GM12878 (cell line): Measurements from ENCODE around the gene R3HDM1. TPM values are rescaled to one million over a fixed set of nuclear protein-coding genes. Genes with fewer than 3 reads are reported as not detected.
"Not testable (repeated sequence)": the region's sequence is repeated elsewhere in the genome, so short reads cannot be mapped to it uniquely, and the experiment has no call there.

Source experiments
- ATAC-seq: fragments of 200-7000 bp; cut with Tn5 transposase; 3 replicates; pipeline ENCODE4 v1.9.1; 2020; ENCODE audit warnings: mild to moderate bottlenecking, moderate library complexity
- BruUV-seq: library from RNA; stranded (reverse); fragments of 400-500 nt; replicated peaks from 2 replicates; lab custom pipeline; 2021; lab: Mats Ljungman, UMichigan
- CTCF ChIA-PET: fragments of 300-600 bp; sonication (Branson Sonifier 250); formaldehyde crosslinking; extraction: SDS; loops from one replicate; lab custom pipeline; 2021; ENCODE audit warnings: inconsistent platforms; lab: Yijun Ruan, JAX
- POLR2A ChIA-PET: fragments of 350-600 bp; formaldehyde crosslinking; extraction: SDS; loops from one replicate; lab custom pipeline; 2021; ENCODE audit warnings: inconsistent platforms; lab: Charles Lee
- RAD21 ChIA-PET: fragments of 300-600 bp; sonication (Branson Sonifier 250); formaldehyde crosslinking; loops from one replicate; lab custom pipeline; 2023; ENCODE audit warnings: antibody characterized with exemption; ENCODE audit not compliant: unreplicated experiment; lab: Charles Lee
- SMC1A ChIA-PET: fragments of 300-600 bp; sonication (Branson Sonifier 250); formaldehyde crosslinking; loops from one replicate; lab custom pipeline; 2023; ENCODE audit not compliant: unreplicated experiment, uncharacterized antibody; lab: Charles Lee
- DNase-seq: peaks from one replicate; pipeline ENCODE4 v3.0.0-alpha.2; 2011; ENCODE audit warnings: low read depth, low spot score
- FAIRE-seq: peaks from 3 replicates; lab custom pipeline; 2011; peaks lifted over from hg19 to GRCh38; lab: Jason Lieb, UNC
- H2AFZ ChIP-seq: 2 replicates; pipeline ENCODE4 v1.6.0; 2011; ENCODE audit warnings: low read depth, low read length, control low read depth; ENCODE audit not compliant: control insufficient read depth
- H3K27ac ChIP-seq: 2 replicates; pipeline ENCODE4 v1.5.1; 2011; ENCODE audit warnings: control low read depth; ENCODE audit not compliant: control insufficient read depth, insufficient read depth
- H3K27me3 ChIP-seq, 2 experiments: replicated peaks in 1 of 2; 2 replicates each; pipeline versions ENCODE4 v1.6.0 to v1.6.1; 2011; ENCODE audit warnings: low read length in 1 of 2; ENCODE audit not compliant: control insufficient read depth in 2 of 2, insufficient read depth in 2 of 2
- H3K36me3 ChIP-seq, 2 experiments: 2 replicates each; pipeline ENCODE4 v1.5.1; 2011; ENCODE audit warnings: low read length in 1 of 2; ENCODE audit not compliant: control insufficient read depth in 2 of 2, insufficient read depth in 2 of 2
- H3K4me1 ChIP-seq: 2 replicates; pipeline ENCODE4 v1.6.1; 2011; ENCODE audit warnings: mild to moderate bottlenecking, low read length, moderate library complexity, mixed read lengths; ENCODE audit not compliant: control insufficient read depth, insufficient read depth
- H3K4me2 ChIP-seq: 2 replicates; pipeline ENCODE4 v1.6.0; 2011; ENCODE audit warnings: control low read depth; ENCODE audit not compliant: control insufficient read depth, insufficient read depth
- H3K4me3 ChIP-seq: fragments of 200-600 bp; sonication (generic); 2 replicates; pipeline ENCODE4 v1.5.1; 2016
- H3K79me2 ChIP-seq: 2 replicates; pipeline ENCODE4 v1.6.0; 2011; ENCODE audit warnings: low read length; ENCODE audit not compliant: control insufficient read depth, insufficient read depth
- H3K9ac ChIP-seq: 2 replicates; pipeline ENCODE4 v1.8.0; 2011; ENCODE audit warnings: low read length, control low read depth, mixed read lengths; ENCODE audit not compliant: control insufficient read depth, insufficient read depth
- H3K9me3 ChIP-seq: replicated peaks from 3 replicates; pipeline ENCODE4 v1.5.1; 2011; ENCODE audit warnings: mild to moderate bottlenecking, low read length; ENCODE audit not compliant: control insufficient read depth, insufficient read depth
- H4K20me1 ChIP-seq: 2 replicates; pipeline ENCODE4 v1.6.0; 2011; ENCODE audit not compliant: control insufficient read depth, insufficient read depth
- MLLT1 ChIP-seq: fragments of 450-650 bp; IDR thresholded peaks from 2 replicates; pipeline ENCODE4 v1.6.1; 2016; ENCODE audit warnings: mild to moderate bottlenecking
- SREBF2 ChIP-seq: IDR thresholded peaks from 2 replicates; pipeline ENCODE4 v1.6.1; 2012; ENCODE audit warnings: mild to moderate bottlenecking, low read length
- ZNF384 ChIP-seq: IDR thresholded peaks from 2 replicates; pipeline ENCODE4 v1.6.1; 2012; ENCODE audit warnings: low read depth, mild to moderate bottlenecking, low read length, improper control_type of control experiment, borderline replicate concordance
- WGBS: methylation state at CpG from one replicate; pipeline ENCODE4 v1.1.6; 2016; ENCODE audit warnings: low lambda C conversion rate; ENCODE audit not compliant: insufficient replicate concordance, insufficient coverage; ENCODE audit errors: missing lambda C conversion rate; 5-methylcytosine and 5-hydroxymethylcytosine counted together
- in situ Hi-C: fragments of 300-500 bp; cut with MboI; formaldehyde crosslinking; loops from 9 replicates; pipeline ENCODE4 v1.14.3; 2018; ENCODE audit warnings: mixed read lengths
- intact Hi-C: fragments of 100-400 bp; cut with micrococcal nuclease; formaldehyde crosslinking; loops from one replicate; pipeline ENCODE4 v1.14.2; 2022; ENCODE audit not compliant: unreplicated experiment
- polyA plus RNA-seq, 11 experiments: library from polyadenylated mRNA; depleted of rRNA in 4 of 11; unstranded in 6 of 11; stranded (reverse) in 5 of 11; fragments of >200 nt; fragmentation: Nextera tagmentation in 4 of 11; fragmentation: Illumina TruSeq in 1 of 11; extraction: Ambion mirVana in 4 of 11; extraction: Trizol in 1 of 11; gene quantifications; 1 replicate in 1 of 11; 2 replicates in 10 of 11; pipeline versions ENCODE4 v1.2.1 to v1.2.3, GENCODE V29; 2011 to 2016; ENCODE audit warnings: inconsistent platforms in 2 of 11, missing spikeins in 2 of 11, low read depth in 1 of 11
- total RNA-seq, 4 experiments: library from RNA; depleted of rRNA in 3 of 4; stranded (reverse); fragments of >200 nt in 3 of 4; fragmentation: Illumina TruSeq in 1 of 4; extraction: Trizol in 1 of 4; gene quantifications; 2 replicates each; pipeline versions ENCODE4 v1.2.1 to v1.2.3, GENCODE V29; 2013 to 2021

R3HDM1 gene
- total and polyA plus RNA-seq, 10 of the 15 experiments (the other 5 are each of a cell fraction or from before 2014, with no cell fraction given): 16.8 to 89.6 (median 47.7) TPM

DNA sequence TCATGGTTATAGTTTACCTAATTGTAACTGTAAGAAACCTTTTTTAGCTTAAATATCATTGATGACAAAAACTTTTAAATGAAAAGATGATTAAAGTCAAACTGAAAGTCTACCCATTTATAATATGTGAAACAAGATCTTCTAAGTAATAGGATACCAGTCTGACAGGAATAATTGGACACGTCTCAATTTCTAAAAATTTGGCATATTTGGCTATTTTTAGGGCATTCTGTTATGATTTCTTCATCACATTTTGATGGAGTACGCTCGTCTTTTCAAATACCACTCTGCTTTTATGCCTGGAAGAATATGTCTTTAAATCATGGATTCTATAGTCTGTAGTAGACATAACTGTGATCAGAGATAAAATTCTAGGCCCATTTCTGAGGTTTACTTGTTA, 1.3 kb downstream of the R3HDM1 start:
- in situ Hi-C loops: no loop called here
- FAIRE-seq: no peak
- peak overlapping the region; percentile 89 for H3K4me2 ChIP-seq
- 62% methylated on average over 3 of the region's 3 CpGs for WGBS
- TF ChIP-seq SREBF2 (0 out of 2 replicates have a peak, but pooled peaks have one; percentile 2), ZNF384 (no peak)
- TF ChIP-seq, all 136 proteins: peak for 1
- POLR2A ChIA-PET: interaction anchor here (0.6 to 1.3 kb wide), 2 partner anchors 39 to 478 kb away, joined by 3 to 6 read pairs; no protein-coding TSS in a partner anchor
- peaks cover 73% of the 10 kb centered on the region for H3K79me2 ChIP-seq
- SMC1A ChIA-PET: interaction anchor here (1.3 to 2.3 kb wide), 3 partner anchors 10 to 177 kb away, joined by 3 to 10 read pairs (median 7); no protein-coding TSS in a partner anchor
- no peak overlapping the region for H2AFZ ChIP-seq
- H4K20me1 ChIP-seq: no peaks in the 10 kb centered on the region
- H3K4me3 ChIP-seq: peak overlapping the region; percentile 60
- peak overlapping the region; percentile 94 for H3K9ac ChIP-seq
- H3K4me1 ChIP-seq: peaks cover 3% of the 10 kb centered on the region; the same call in 1 of the 2 replicates
- H3K36me3 ChIP-seq: no peaks in the 10 kb centered on the region
- peaks cover 1% of the 10 kb centered on the region; the same call in 1 of the 3 replicates for H3K9me3 ChIP-seq
- intact Hi-C loops: no loop called here
- no peaks in the 10 kb centered on the region for H3K27me3 ChIP-seq
- RAD21 ChIA-PET: no interaction called here
- H3K27ac ChIP-seq: peak overlapping the region; percentile 46; the same call in 1 of the 2 replicates
- ATAC-seq (no peak), DNase-seq (no peak)
- TSS peak; percentile 58 for BruUV-seq
- CTCF ChIA-PET: interaction anchor here (1.0 to 2.3 kb wide), 4 partner anchors 177 to 529 kb away, joined by 3 to 6 read pairs (median 4); no protein-coding TSS in a partner anchor

- POLR2A ChIA-PET: interaction anchor here (0.6 kb wide), 1 partner anchor 40 kb away, joined by 3 read pairs; no protein-coding TSS in a partner anchor
- H2AFZ ChIP-seq, H3K9me3 ChIP-seq, in situ Hi-C loops, H3K27me3 ChIP-seq, H3K27ac ChIP-seq, ATAC-seq, H3K36me3 ChIP-seq, BruUV-seq, DNase-seq, H3K9ac ChIP-seq, H4K20me1 ChIP-seq, intact Hi-C loops, H3K4me1 ChIP-seq, RAD21 ChIA-PET, FAIRE-seq: not testable (repeated sequence)
- SMC1A ChIA-PET: interaction anchor here (1.1 to 1.5 kb wide), 2 partner anchors 19 to 39 kb away, joined by 3 to 6 read pairs; no protein-coding TSS in a partner anchor
- Histone ChIP-seq H3K4me3 (peak overlapping the region; percentile 60), H3K4me2 (peak overlapping the region; percentile 34), H3K79me2 (peaks cover 73% of the 10 kb centered on the region)
- 99% methylated on average over 15 of the region's 15 CpGs for WGBS
- peak; percentile 90 for TF ChIP-seq MLLT1
- CTCF ChIA-PET: interaction anchor here (1.2 to 2.3 kb wide), 4 partner anchors 10 to 264 kb away, joined by 3 to 6 read pairs (median 4); no protein-coding TSS in a partner anchor
These were observed 2.3 kb downstream of the R3HDM1 start for GRCh38 chr2:135533545-135533944.
